Measurements from ENCODE around the gene MMP11. TPM values are rescaled to one million over a fixed set of nuclear protein-coding genes. Genes with fewer than 3 reads are reported as not detected.

MMP11 gene
- polyA plus RNA-seq, 3 donors = not detected

- peaks cover 6 to 7% of the 10 kb centered on the region in 2 donors for H3K4me1 ChIP-seq (ENCODE audit: control insufficient read depth in 1 of 2, insufficient read depth in 2 of 2, low read length in 2 of 2)
- H3K27ac ChIP-seq (ENCODE audit: low read depth in 1 of 2, low read length in 2 of 2) = no peak overlapping the region
- WGBS (ENCODE audit: insufficient coverage) = 97% methylated on average over 10 of the region's 16 CpGs
- no peaks in the 10 kb centered on the region for H3K27me3 ChIP-seq (ENCODE audit: control insufficient read depth in 2 of 2, insufficient read depth in 2 of 2, low read length in 2 of 2)
- H3K27ac Mint-ChIP-seq = no peak overlapping the region
- no peak overlapping the region for H3K4me2 ChIP-seq (replicated peaks; ENCODE audit: extremely low read depth, low read length, poor library complexity, severe bottlenecking)
- no peaks in the 10 kb centered on the region for H3K36me3 Mint-ChIP-seq
- H3K4me1 Mint-ChIP-seq = peaks cover 3% of the 10 kb centered on the region
- intact Hi-C loops (cut with micrococcal nuclease) = no loop called here
- peaks cover under 1% of the 10 kb centered on the region for H3K79me2 ChIP-seq (ENCODE audit: insufficient read depth, low read length)
- H2AFZ ChIP-seq (ENCODE audit: insufficient read depth, low read depth, low read length, poor library complexity, severe bottlenecking) = no peak overlapping the region
- H3K9me3 Mint-ChIP-seq = no peaks in the 10 kb centered on the region
- no peak overlapping the region for H3K4me3 ChIP-seq (replicated peaks in 1 of 3; ENCODE audit: low read depth in 2 of 3, low read length in 3 of 3)
- no peak overlapping the region for H3K4me3 Mint-ChIP-seq
- TF ChIP-seq CTCF (IDR thresholded peaks at IDR 0.05) = no peak
- H3K9ac ChIP-seq (ENCODE audit: insufficient read depth, low read length, poor library complexity, severe bottlenecking) = no peak overlapping the region
- DNase-seq = no peak
- peaks cover 0 to 6% (median 1%) of the 10 kb centered on the region in 3 donors for H3K27me3 Mint-ChIP-seq (ENCODE audit: low read depth in 3 of 3)
- no peaks in the 10 kb centered on the region for H3K36me3 ChIP-seq (replicated peaks in 1 of 2; ENCODE audit: control insufficient read depth in 1 of 2, insufficient read depth in 2 of 2, low read length in 2 of 2)
- peaks cover under 1% of the 10 kb centered on the region for H4K20me1 ChIP-seq (ENCODE audit: insufficient read depth, low read length)
- H3K9me3 ChIP-seq (replicated peaks in 1 of 2; ENCODE audit: control insufficient read depth in 1 of 2, insufficient read depth in 1 of 2, low read length in 2 of 2) = no peaks in the 10 kb centered on the region
Measured at GRCh38 chr22:23782252-23782651, 9.6 kb downstream of the MMP11 start.

- Histone ChIP-seq H3K36me3 (replicated peaks in 1 of 2; ENCODE audit: control insufficient read depth in 1 of 2, insufficient read depth in 2 of 2, low read length in 2 of 2) (no peaks in the 10 kb centered on the region), H3K9ac (ENCODE audit: insufficient read depth, low read length, poor library complexity, severe bottlenecking) (no peak overlapping the region), H2AFZ (ENCODE audit: insufficient read depth, low read depth, low read length, poor library complexity, severe bottlenecking) (no peak overlapping the region), H3K27ac (ENCODE audit: low read depth in 1 of 2, low read length in 2 of 2) (no peak overlapping the region), H3K4me3 (replicated peaks in 1 of 3; ENCODE audit: low read depth in 2 of 3, low read length in 3 of 3) (no peak overlapping the region), H3K4me1 (ENCODE audit: control insufficient read depth in 1 of 2, insufficient read depth in 2 of 2, low read length in 2 of 2) (peaks cover 9 to 10% of the 10 kb centered on the region in 2 donors), H3K9me3 (replicated peaks in 1 of 2; ENCODE audit: control insufficient read depth in 1 of 2, insufficient read depth in 1 of 2, low read length in 2 of 2) (no peaks in the 10 kb centered on the region), H4K20me1 (ENCODE audit: insufficient read depth, low read length) (peaks cover 5% of the 10 kb centered on the region), H3K27me3 (ENCODE audit: control insufficient read depth in 2 of 2, insufficient read depth in 2 of 2, low read length in 2 of 2) (no peaks in the 10 kb centered on the region), H3K4me2 (replicated peaks; ENCODE audit: extremely low read depth, low read length, poor library complexity, severe bottlenecking) (no peak overlapping the region), H3K79me2 (ENCODE audit: insufficient read depth, low read length) (peaks cover 5% of the 10 kb centered on the region)
- H3K27ac Mint-ChIP-seq = no peak overlapping the region
- H3K9me3 Mint-ChIP-seq = no peaks in the 10 kb centered on the region
- no peak for DNase-seq
- H3K36me3 Mint-ChIP-seq = no peaks in the 10 kb centered on the region
- 80% methylated on average over 1 of the region's 1 CpG for WGBS (ENCODE audit: insufficient coverage)
- intact Hi-C loops (cut with micrococcal nuclease) = no loop called here
- H3K27me3 Mint-ChIP-seq (ENCODE audit: low read depth in 3 of 3) = peaks cover 0 to 6% (median 1%) of the 10 kb centered on the region in 3 donors
- H3K4me1 Mint-ChIP-seq = peaks cover 6% of the 10 kb centered on the region
- no peak for TF ChIP-seq CTCF (IDR thresholded peaks at IDR 0.05)
- no peak overlapping the region for H3K4me3 Mint-ChIP-seq
Measured at GRCh38 chr22:23782703-23783102, 10.1 kb downstream of the MMP11 start.

Measured in CD14-positive monocyte (primary cell).